Uterus (tissue), 2 donors: ENCODE measurements around the gene ZNF608.

Experiments
- POLR2A ChIP-seq, 2 donors: fragments of 450-650 bp; IDR thresholded peaks; one replicate each; pipeline ENCODE4 v1.6.1; 2016; ENCODE audit warnings: antibody characterized with exemption in 2 of 2, mild to moderate bottlenecking in 1 of 2, moderate library complexity in 1 of 2
- TF ChIP-seq, protein P1 (sequence below), 4 experiments: fragments of 200-600 bp in 2 of 4; fragments of 450-650 bp in 2 of 4; sonication (generic) in 2 of 4; IDR thresholded peaks; one replicate each; pipeline ENCODE4 v1.5.1; 2016 to 2019; ENCODE audit warnings: antibody characterized with exemption in 4 of 4, mild to moderate bottlenecking in 2 of 4, moderate library complexity in 1 of 4

DNA sequence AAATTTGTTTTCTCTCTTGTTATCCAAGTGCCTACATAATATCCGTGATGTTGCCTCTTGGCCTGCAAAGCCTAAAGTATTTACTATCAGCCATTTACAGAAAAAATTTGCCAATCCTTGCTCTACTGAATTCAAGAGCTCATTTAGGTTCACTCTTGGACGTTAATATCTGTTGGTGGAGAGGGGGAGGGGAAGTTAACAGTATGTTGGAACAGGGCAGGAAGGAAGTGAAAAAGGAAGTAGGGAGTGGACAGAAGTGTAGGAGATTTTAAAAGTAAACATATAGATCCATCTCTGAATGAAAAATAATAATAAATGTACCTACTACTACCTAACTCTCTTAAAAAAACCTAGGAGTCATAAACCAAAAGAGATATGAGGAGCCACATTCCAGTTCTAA is 32.8 kb downstream of the ZNF608 start:
- no peak for TF ChIP-seq POLR2A (IDR thresholded peaks at IDR 0.05)
- TF ChIP-seq, protein P1, sequence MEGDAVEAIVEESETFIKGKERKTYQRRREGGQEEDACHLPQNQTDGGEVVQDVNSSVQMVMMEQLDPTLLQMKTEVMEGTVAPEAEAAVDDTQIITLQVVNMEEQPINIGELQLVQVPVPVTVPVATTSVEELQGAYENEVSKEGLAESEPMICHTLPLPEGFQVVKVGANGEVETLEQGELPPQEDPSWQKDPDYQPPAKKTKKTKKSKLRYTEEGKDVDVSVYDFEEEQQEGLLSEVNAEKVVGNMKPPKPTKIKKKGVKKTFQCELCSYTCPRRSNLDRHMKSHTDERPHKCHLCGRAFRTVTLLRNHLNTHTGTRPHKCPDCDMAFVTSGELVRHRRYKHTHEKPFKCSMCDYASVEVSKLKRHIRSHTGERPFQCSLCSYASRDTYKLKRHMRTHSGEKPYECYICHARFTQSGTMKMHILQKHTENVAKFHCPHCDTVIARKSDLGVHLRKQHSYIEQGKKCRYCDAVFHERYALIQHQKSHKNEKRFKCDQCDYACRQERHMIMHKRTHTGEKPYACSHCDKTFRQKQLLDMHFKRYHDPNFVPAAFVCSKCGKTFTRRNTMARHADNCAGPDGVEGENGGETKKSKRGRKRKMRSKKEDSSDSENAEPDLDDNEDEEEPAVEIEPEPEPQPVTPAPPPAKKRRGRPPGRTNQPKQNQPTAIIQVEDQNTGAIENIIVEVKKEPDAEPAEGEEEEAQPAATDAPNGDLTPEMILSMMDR (IDR thresholded peaks at IDR 0.05) = no peak
